Liver (tissue), 9 donors: ENCODE results near the gene C16orf86. TPM values are rescaled to one million over a fixed set of nuclear protein-coding genes. Genes with fewer than 3 reads are reported as not detected.

Source experiments
- DNase-seq: peaks from one replicate; pipeline ENCODE4 v3.0.0-alpha.2; 2017; ENCODE audit warnings: low spot score
- H3K27ac ChIP-seq, 2 donors: one replicate each; pipeline ENCODE4 v1.7.0; 2013; ENCODE audit warnings: inconsistent platforms in 2 of 2, low read length in 2 of 2, control low read depth in 1 of 2, low read depth in 1 of 2, mild to moderate bottlenecking in 1 of 2
- H3K27me3 ChIP-seq, 4 donors: one replicate each; pipeline versions ENCODE4 v1.6.1 to v1.7.0; 2013; ENCODE audit warnings: low read length in 3 of 4, inconsistent platforms in 1 of 4, mild to moderate bottlenecking in 1 of 4, moderate library complexity in 1 of 4; ENCODE audit not compliant: control insufficient read depth in 4 of 4, insufficient read depth in 4 of 4
- H3K36me3 ChIP-seq, 4 donors: one replicate each; pipeline versions ENCODE4 v1.6.1 to v1.7.0; 2013; ENCODE audit warnings: low read length in 3 of 4, mild to moderate bottlenecking in 3 of 4, low read depth in 1 of 4, moderate library complexity in 1 of 4; ENCODE audit not compliant: control insufficient read depth in 4 of 4, insufficient read depth in 3 of 4
- H3K4me1 ChIP-seq, 4 donors: one replicate each; pipeline versions ENCODE4 v1.6.1 to v1.7.0; 2013; ENCODE audit warnings: low read length in 3 of 4, mild to moderate bottlenecking in 3 of 4, moderate library complexity in 1 of 4; ENCODE audit not compliant: control insufficient read depth in 4 of 4, insufficient read depth in 4 of 4
- H3K4me3 ChIP-seq, 3 donors: one replicate each; pipeline versions ENCODE4 v1.6.1 to v1.7.0; 2013; ENCODE audit warnings: low read length in 3 of 3, control low read depth in 1 of 3, low read depth in 1 of 3, mild to moderate bottlenecking in 1 of 3
- H3K9ac ChIP-seq, 2 donors: one replicate each; pipeline ENCODE4 v1.7.0; 2013; ENCODE audit warnings: low read length in 2 of 2, mild to moderate bottlenecking in 2 of 2, moderate library complexity in 2 of 2, control low read depth in 1 of 2, low read depth in 1 of 2
- H3K9me3 ChIP-seq, 4 donors: one replicate each; pipeline versions ENCODE4 v1.6.1 to v1.7.0; 2013; ENCODE audit warnings: low read length in 3 of 4; ENCODE audit not compliant: control insufficient read depth in 4 of 4
- EGR1 ChIP-seq, 2 donors: IDR thresholded peaks; 2 replicates each; pipeline ENCODE4 v1.6.1; 2016 to 2018; ENCODE audit warnings: antibody characterized with exemption in 2 of 2, low read depth in 2 of 2
- FOXA1 ChIP-seq: IDR thresholded peaks from 2 replicates; pipeline ENCODE4 v1.6.1; 2016; ENCODE audit warnings: antibody characterized with exemption
- FOXA2 ChIP-seq: IDR thresholded peaks from 2 replicates; pipeline ENCODE4 v1.6.1; 2016; ENCODE audit warnings: antibody characterized with exemption
- GABPA ChIP-seq, 2 donors: IDR thresholded peaks in 1 of 2; conservative IDR thresholded peaks in 1 of 2; 2 replicates each; pipeline ENCODE4 v1.6.1; 2016; ENCODE audit warnings: antibody characterized with exemption in 2 of 2, mild to moderate bottlenecking in 1 of 2, moderate library complexity in 1 of 2
- HNF4A ChIP-seq, 2 donors: conservative IDR thresholded peaks; 2 replicates each; pipeline ENCODE4 v1.6.1; 2016; ENCODE audit warnings: antibody characterized with exemption in 2 of 2, mild to moderate bottlenecking in 2 of 2
- JUND ChIP-seq, 2 donors: IDR thresholded peaks; 2 replicates each; pipeline ENCODE4 v1.6.1; 2016; ENCODE audit warnings: antibody characterized with exemption in 2 of 2
- MAX ChIP-seq: IDR thresholded peaks from 2 replicates; pipeline ENCODE4 v1.6.1; 2016; ENCODE audit warnings: antibody characterized with exemption
- NR2F2 ChIP-seq: IDR thresholded peaks from 2 replicates; pipeline ENCODE4 v1.6.1; 2016; ENCODE audit warnings: antibody characterized with exemption
- RAD21 ChIP-seq, 2 donors: IDR thresholded peaks; 2 replicates each; pipeline ENCODE4 v1.6.1; 2016; ENCODE audit warnings: antibody characterized with exemption in 2 of 2, mild to moderate bottlenecking in 2 of 2
- REST ChIP-seq: IDR thresholded peaks from 2 replicates; pipeline ENCODE4 v1.6.1; 2016; ENCODE audit warnings: antibody characterized with exemption, mild to moderate bottlenecking
- RXRA ChIP-seq, 2 donors: IDR thresholded peaks; 2 replicates each; pipeline ENCODE4 v1.6.1; 2017 to 2018; ENCODE audit warnings: antibody characterized with exemption in 2 of 2, mild to moderate bottlenecking in 1 of 2
- SP1 ChIP-seq: IDR thresholded peaks from 2 replicates; pipeline ENCODE4 v1.6.1; 2018; ENCODE audit warnings: antibody characterized with exemption, mild to moderate bottlenecking
- TAF1 ChIP-seq: conservative IDR thresholded peaks from 2 replicates; pipeline ENCODE4 v1.6.1; 2016; ENCODE audit warnings: antibody characterized with exemption, mild to moderate bottlenecking
- YY1 ChIP-seq: IDR thresholded peaks from 2 replicates; pipeline ENCODE4 v1.6.1; 2016; ENCODE audit warnings: antibody characterized with exemption, mild to moderate bottlenecking
- WGBS: extraction: QIAGEN DNeasy Blood & Tissue Kit; methylation state at CpG from one replicate; pipeline ENCODE4 v1.1.7; 2013; 5-methylcytosine and 5-hydroxymethylcytosine counted together
- polyA plus RNA-seq, 2 donors: library from polyadenylated mRNA; stranded (reverse) in 1 of 2; unstranded in 1 of 2; fragments of 200-250 nt in 1 of 2; fragments of >200 nt in 1 of 2; fragmentation: Nextera tagmentation in 1 of 2; extraction: Ambion mirVana in 1 of 2; gene quantifications; one replicate each; pipeline versions ENCODE4 v1.2.1 to v1.2.3, GENCODE V29; 2013 to 2015
- total RNA-seq, 2 donors: library from RNA; depleted of rRNA; stranded (reverse); fragments of >200 nt; gene quantifications; one replicate each; pipeline ENCODE4 v1.2.3, GENCODE V29; 2014
- TF ChIP-seq, protein P1 (sequence below): IDR thresholded peaks from 2 replicates; pipeline ENCODE4 v1.6.1; 2016; ENCODE audit warnings: antibody characterized with exemption
- TF ChIP-seq, protein P2 (sequence below): fragments of 150-350 bp; IDR thresholded peaks from 2 replicates; pipeline ENCODE4 v1.5.1; 2017; ENCODE audit warnings: improper control_type of control experiment, low read depth, low read length; ENCODE audit not compliant: missing input control
- donor health status: healthy.
- donor health status: healthy.
- donor health status: healthy.
- donor health status: healthy.
- donor health status: healthy.

Gene C16orf86
- total and polyA plus RNA-seq, 4 donors: 1.2 to 2.6 (median 2.1) TPM

GRCh38 chr16:67650023-67650422, 16.6 kb upstream of the C16orf86 start (continued):
- TF ChIP-seq, protein P1, sequence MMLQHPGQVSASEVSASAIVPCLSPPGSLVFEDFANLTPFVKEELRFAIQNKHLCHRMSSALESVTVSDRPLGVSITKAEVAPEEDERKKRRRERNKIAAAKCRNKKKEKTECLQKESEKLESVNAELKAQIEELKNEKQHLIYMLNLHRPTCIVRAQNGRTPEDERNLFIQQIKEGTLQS: no peak
- TF ChIP-seq YY1 (no peak), RAD21 (IDR thresholded peaks at IDR 0.05) (no peak), MAX (no peak), HNF4A (conservative IDR thresholded peaks at IDR 0.05) (no peak), EGR1 (IDR thresholded peaks at IDR 0.05; ENCODE audit: low read depth in 2 of 2) (no peak), GABPA (IDR thresholded peaks at IDR 0.05 in 1 of 2, conservative IDR thresholded peaks at IDR 0.05 in 1 of 2) (no peak)

- H3K4me3 ChIP-seq: no peak overlapping the region
- TF ChIP-seq SP1 (no peak), RAD21 (IDR thresholded peaks at IDR 0.05) (no peak), NR2F2 (no peak), RXRA (IDR thresholded peaks at IDR 0.05) (no peak), FOXA2 (no peak), REST (no peak)
- TF ChIP-seq, protein P1: no peak
- H3K27me3 ChIP-seq: no peaks in the 10 kb centered on the region
- peaks cover 3 to 20% (median 10%) of the 10 kb centered on the region in 4 donors for H3K4me1 ChIP-seq
- H3K27ac ChIP-seq: no peak overlapping the region
- no peaks in the 10 kb centered on the region for H3K9me3 ChIP-seq
- no peak overlapping the region for H3K9ac ChIP-seq
- 92% methylated on average over 7 of the region's 7 CpGs for WGBS
- no peaks in the 10 kb centered on the region for H3K36me3 ChIP-seq
- no peak for DNase-seq
Observed at GRCh38 chr16:67651039-67651438, 15.6 kb upstream of the C16orf86 start.

DNA sequence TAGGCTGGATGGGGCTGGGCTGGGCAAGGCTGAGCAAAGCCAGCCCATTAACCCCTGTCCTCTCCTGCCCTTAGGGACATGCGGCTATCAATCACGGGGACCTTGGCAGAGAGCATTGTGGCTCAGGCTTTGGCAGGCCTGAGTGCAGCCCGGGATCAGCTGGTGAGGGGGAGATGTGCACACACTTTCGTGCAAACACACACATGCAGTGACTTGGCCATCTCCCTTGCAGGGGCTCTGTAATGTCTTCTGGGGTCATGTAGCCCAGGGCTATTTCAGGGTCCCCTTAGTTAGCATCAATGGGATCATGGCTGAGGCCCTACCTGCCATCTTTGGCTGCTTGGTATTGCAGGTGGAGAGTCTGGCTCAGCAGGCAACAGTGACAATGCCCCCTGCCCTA, 14.8 kb upstream of the C16orf86 start:
- WGBS: 89% methylated on average over 4 of the region's 4 CpGs
- TF ChIP-seq FOXA1 (no peak), NR2F2 (no peak), RAD21 (IDR thresholded peaks at IDR 0.05) (no peak), RXRA (IDR thresholded peaks at IDR 0.05) (no peak), MAX (no peak), HNF4A (conservative IDR thresholded peaks at IDR 0.05) (no peak), JUND (IDR thresholded peaks at IDR 0.05) (no peak), TAF1 (no peak), EGR1 (IDR thresholded peaks at IDR 0.05; ENCODE audit: low read depth in 2 of 2) (no peak)
- TF ChIP-seq, protein P2, sequence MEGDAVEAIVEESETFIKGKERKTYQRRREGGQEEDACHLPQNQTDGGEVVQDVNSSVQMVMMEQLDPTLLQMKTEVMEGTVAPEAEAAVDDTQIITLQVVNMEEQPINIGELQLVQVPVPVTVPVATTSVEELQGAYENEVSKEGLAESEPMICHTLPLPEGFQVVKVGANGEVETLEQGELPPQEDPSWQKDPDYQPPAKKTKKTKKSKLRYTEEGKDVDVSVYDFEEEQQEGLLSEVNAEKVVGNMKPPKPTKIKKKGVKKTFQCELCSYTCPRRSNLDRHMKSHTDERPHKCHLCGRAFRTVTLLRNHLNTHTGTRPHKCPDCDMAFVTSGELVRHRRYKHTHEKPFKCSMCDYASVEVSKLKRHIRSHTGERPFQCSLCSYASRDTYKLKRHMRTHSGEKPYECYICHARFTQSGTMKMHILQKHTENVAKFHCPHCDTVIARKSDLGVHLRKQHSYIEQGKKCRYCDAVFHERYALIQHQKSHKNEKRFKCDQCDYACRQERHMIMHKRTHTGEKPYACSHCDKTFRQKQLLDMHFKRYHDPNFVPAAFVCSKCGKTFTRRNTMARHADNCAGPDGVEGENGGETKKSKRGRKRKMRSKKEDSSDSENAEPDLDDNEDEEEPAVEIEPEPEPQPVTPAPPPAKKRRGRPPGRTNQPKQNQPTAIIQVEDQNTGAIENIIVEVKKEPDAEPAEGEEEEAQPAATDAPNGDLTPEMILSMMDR: no peak
- Histone ChIP-seq H3K9ac (no peak overlapping the region), H3K27me3 (no peaks in the 10 kb centered on the region), H3K27ac (no peak overlapping the region), H3K4me1 (peaks cover 3 to 20% (median 10%) of the 10 kb centered on the region in 4 donors), H3K4me3 (no peak overlapping the region), H3K9me3 (no peaks in the 10 kb centered on the region), H3K36me3 (peaks cover 0 to 1% (median 0%) of the 10 kb centered on the region in 4 donors)
- no peak for DNase-seq
